GM18508 (cell line): ENCODE results near the gene CD1B.
"Not testable (repeated sequence)": the region's sequence is repeated elsewhere in the genome, so short reads cannot be mapped to it uniquely, and the experiment has no call there.

Source experiments
- ATAC-seq: cut with Tn5 transposase; IDR thresholded peaks from one replicate; pipeline ENCODE4 v1.9.1; 2021; ENCODE audit warnings: moderate number of reproducible peaks; ENCODE audit not compliant: insufficient read depth, unreplicated experiment

Gene CD1B

GRCh38 chr1:158329733-158330132 is 1.6 kb downstream of the CD1B start:
- no peak for ATAC-seq

- ATAC-seq: no peak
These were observed 2.0 kb downstream of the CD1B start for GRCh38 chr1:158329300-158329699.

- ATAC-seq: no peak
These were observed 2.9 kb downstream of the CD1B start for GRCh38 chr1:158328426-158328825.

GRCh38 chr1:158327481-158327880 is 3.9 kb downstream of the CD1B start:
- no peak for ATAC-seq

GRCh38 chr1:158324395-158324794 is 6.9 kb downstream of the CD1B start:
- ATAC-seq: no peak

GRCh38 chr1:158323866-158324265 is 7.5 kb downstream of the CD1B start:
- ATAC-seq: no peak

GRCh38 chr1:158311066-158311465 is 20.3 kb downstream of the CD1B start:
- ATAC-seq: no peak

GRCh38 chr1:158310623-158311022 is 20.7 kb downstream of the CD1B start:
- no peak for ATAC-seq

- ATAC-seq: no peak
These were observed 35.5 kb downstream of the CD1B start for GRCh38 chr1:158295791-158296190.

GRCh38 chr1:158290321-158290844 is 40.9 kb downstream of the CD1B start:
- no peak for ATAC-seq

- ATAC-seq: no peak
These were observed 41.5 kb downstream of the CD1B start, which contains the start of gene CD1C for GRCh38 chr1:158289811-158290210. Gene CD1C (plus strand): TSS chr1:158289923. CDS start chr1:158290065, 142 bp downstream.

- ATAC-seq: no peak
These were observed 44.4 kb downstream of the CD1B start for GRCh38 chr1:158286941-158287346.

- ATAC-seq: no peak
These were observed 44.8 kb downstream of the CD1B start for GRCh38 chr1:158286487-158286886.

- ATAC-seq: peak; percentile 45
These were observed 45.5 kb downstream of the CD1B start for GRCh38 chr1:158285756-158286241.

- ATAC-seq: peak; percentile 47
These were observed 47.4 kb downstream of the CD1B start for GRCh38 chr1:158283965-158284364.

- ATAC-seq: not testable (repeated sequence)
These were observed 48.9 kb downstream of the CD1B start for GRCh38 chr1:158282421-158282820.
